HG02973 (cell line): ENCODE measurements around the gene PER3.

Experiments
- ATAC-seq: cut with Tn5 transposase; IDR thresholded peaks from one replicate; pipeline ENCODE4 v1.9.1; 2021; ENCODE audit warnings: moderate library complexity; ENCODE audit not compliant: unreplicated experiment

PER3 gene

DNA sequence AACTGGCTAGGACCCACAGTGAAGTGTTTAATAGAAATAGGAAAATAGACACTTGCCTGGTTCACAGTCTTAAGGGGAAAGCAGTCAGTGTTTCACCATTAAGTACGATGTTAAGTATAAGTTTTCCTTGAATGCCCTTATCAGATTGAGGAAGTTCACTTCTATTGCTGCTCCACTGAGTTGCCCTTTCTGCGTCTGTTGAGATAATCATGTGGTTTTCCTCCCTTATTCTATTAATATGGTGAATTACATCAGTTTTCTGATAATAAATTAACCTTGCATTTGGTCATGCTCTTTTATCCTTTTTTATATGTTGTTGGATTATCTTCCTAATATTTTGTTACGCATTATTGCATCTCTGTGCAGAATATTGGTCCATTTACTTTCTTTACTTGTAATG, 47.4 kb downstream of the PER3 start:
- ATAC-seq = no peak

GRCh38 chr1:7833035-7833434, 48.9 kb downstream of the PER3 start:
- ATAC-seq = no peak

- no peak for ATAC-seq
Observed at GRCh38 chr1:7838714-7839113, 54.6 kb downstream of the PER3 start.

GRCh38 chr1:7839526-7839925, 55.4 kb downstream of the PER3 start:
- no peak for ATAC-seq

DNA sequence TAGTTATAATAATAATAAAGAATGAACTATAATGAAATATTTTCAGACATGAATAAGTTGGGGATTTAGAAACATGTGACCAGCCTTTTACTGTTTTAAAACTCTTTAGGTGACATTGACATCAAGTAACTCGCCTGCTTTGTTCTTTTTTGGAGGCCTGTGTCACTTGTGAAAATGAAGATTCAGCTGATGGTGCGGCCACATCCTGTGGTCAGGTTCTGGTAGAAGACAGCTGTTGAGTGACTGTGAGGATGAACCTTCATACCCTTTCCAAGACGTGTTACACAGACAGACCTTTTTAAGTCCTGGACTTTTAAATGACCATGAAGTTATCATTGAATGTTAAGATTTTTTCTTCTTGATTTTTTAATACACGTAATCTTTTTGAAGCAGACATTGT, 58.4 kb downstream of the PER3 start:
- ATAC-seq = no peak

DNA sequence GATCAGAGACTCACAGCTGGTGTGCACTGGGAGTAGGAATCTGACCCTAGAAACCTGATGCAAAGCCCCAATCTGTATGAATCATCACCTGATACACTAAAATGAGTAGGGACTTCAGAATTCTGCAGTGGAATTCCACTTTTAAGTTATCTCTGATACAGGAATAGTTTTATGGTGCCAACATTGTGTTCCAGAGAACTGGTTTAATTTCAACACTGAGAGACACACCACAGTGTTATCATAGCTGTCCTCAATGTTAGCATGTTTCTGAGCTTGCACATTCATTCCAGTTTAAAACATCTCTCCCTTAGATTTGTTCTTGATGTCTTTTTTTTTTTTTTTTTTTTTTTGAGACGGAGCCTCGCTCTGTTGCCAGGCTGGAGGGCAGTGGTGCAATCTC, 61.7 kb downstream of the PER3 start:
- no peak for ATAC-seq

DNA sequence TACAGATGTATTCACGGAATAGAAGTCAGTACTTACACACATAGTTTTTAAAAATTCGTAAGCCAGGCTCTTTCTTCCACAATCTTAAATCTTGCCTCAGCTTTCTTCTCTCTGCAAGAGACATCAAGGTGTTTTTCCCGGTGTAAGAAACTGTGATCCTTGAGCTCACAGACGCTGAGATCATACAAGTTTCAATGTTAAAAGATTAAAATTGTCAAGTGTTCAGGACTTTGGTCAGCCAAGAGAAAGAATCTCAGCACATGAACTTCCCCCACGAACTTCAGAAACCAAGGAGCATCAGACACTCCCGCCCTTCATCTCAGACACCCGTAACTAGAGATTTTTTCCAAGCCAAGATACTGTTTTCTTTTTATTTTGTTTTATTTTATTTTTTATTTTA, 62.6 kb downstream of the PER3 start:
- ATAC-seq = no peak

DNA sequence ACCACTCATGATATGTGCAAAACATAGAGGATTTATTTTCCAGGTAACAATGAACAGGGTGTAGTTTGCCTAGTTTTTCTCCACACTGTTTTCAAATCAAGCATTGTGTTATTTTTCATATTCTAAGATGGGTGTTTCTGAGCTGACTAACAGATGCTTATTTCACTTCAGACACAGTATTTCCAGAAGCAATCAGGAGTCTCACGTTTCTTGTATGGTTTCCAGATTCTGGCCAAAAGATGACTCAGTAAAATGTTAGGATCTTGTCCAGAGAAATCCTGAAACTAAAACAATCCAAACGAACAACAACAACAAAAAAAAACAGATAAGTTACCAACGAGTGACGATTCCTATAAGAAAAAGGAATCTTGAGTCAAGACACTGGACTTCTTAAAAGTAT, 63.5 kb downstream of the PER3 start:
- ATAC-seq = no peak

DNA sequence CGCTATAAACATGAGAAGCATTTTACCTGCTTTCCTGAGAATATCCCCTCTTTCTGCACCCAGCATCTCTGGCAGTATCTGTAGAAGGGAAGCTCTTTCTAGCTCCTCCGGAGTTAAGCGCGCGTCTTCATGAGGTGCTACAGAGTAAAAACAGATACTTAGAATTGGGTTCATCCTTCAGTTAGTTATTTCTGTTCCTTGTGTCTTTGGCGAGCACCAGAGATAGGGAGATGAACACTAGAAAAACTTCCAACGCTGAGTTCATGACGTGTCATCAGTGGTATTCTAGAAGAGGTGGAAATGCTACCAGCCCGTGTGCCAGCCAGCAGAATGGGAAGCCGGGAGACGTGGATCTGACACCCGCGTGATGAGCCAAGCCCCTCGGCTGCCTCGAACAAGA, 66.7 kb downstream of the PER3 start:
- no peak for ATAC-seq

DNA sequence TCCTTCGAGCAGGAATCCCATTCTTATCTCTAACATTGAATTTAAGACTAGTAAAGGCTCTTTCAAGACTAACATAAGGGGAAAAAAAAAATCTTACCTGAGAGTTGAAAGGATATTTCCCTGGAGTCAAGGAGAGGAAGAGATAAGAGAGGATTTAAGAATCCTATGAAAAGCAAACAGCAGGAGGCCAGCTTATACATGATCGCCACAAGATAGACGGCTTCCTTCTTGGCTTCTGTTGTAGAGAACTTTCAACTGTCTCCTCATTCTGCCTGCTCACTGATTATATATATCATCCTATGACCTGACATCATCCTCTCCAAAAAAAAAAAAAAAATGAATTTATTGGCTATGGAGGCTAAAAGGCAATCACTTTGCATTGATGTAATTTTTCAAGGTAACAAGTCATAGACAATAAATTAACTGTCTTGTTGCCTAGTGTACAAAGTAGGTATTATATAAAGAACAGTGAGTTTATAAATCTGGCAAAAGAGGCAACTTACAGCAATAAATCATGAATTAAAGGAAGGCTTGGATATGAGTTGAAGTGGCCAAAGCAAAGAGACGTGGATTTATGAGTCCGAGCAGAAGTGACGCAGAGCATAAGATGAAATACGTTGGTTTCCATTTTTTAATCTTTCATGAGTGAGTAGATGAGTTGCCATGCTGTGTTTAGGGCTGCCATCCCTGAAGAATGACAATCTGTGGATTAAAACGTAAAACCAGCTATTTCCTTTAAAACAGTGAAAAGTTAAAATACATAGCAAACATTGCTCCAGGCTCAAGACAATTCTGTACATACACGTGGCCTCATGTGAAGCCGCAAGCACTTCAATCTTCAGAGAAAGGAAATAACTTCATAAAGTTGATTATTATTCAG, 69.0 kb downstream of the PER3 start, which contains the start of gene UTS2:
Gene UTS2, minus strand, starts transcription at position 262 of the 880 bp plus-strand sequence. Its CDS starts 62 bp downstream, at position 200.
- no peak for ATAC-seq

DNA sequence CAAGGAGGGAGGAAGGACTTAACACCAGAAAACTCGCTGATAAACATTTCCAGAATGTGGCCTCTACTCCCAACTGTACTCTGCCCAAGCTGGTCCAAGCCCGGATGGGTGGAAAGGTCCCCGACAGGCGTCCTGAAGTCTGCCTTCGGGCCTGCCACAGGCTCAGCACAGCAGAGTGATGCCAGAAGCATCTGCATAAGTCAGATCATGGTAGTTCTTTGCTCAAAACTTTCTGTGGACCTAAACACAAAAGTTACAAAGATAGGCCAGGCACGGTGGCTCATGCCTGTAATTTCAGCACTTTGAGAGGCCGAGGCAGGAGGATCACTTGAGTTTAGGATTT, 69.6 kb downstream of the PER3 start:
- no peak for ATAC-seq

DNA sequence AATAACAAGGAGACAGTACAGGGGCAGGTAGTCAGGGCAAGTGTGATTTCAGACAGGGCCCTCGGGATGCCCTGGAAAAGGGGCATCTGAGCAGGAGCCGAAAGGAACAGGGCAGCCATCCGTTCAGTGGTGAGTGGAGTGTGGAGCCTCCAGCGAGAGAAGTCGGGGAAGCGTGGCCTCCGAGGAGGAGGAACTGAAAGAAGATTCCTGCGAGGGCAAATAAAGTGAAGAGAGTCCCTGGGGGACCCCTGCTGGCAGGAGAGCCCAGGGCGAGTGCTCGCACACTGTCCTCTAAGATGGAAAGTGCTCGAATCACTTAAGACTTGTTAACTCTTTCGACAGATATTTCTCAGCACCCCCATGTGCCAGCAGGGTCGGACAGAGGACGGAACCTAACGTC, 72.3 kb downstream of the PER3 start:
- ATAC-seq = no peak

- ATAC-seq = no peak
Observed at GRCh38 chr1:7857000-7857399, 72.9 kb downstream of the PER3 start.

DNA sequence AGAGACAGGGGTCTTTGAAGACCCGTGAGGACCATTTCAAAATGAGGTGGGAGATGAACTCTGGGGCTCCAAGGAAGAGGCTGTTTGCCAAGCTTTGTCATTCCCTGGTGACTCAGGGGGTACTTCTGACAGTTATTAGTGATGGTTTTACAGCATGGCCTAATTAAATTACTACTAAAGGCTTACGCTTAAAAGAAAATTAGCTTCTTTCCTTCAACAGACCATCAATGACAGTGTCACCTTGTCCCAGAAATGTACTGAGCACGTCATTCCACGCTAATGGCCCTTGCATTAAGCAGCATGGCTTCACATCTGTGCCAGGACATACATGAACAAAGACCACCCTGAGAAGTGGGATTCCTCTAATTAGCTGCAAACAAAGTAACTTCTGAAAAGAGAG, 73.9 kb downstream of the PER3 start:
- ATAC-seq = no peak

DNA sequence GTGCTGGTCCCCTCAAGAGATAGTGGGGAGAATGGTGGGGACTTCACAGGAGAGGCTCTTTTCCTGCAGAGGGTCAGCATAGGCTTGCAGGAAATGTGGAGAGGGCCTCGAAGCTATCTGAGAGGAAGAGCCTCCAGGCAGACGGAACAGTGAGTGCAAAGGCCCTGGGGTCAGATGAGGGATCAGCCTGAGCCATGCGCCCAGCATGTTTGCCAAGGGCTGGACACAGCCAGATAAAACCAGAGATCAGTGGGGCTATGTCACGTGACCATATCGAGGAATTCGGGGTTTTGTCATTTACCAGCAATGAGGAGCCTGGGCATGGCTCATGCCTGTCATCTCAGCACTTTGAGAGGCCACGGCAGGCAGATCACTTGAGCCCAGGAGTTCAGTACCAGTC, 75.3 kb downstream of the PER3 start:
- no peak for ATAC-seq

DNA sequence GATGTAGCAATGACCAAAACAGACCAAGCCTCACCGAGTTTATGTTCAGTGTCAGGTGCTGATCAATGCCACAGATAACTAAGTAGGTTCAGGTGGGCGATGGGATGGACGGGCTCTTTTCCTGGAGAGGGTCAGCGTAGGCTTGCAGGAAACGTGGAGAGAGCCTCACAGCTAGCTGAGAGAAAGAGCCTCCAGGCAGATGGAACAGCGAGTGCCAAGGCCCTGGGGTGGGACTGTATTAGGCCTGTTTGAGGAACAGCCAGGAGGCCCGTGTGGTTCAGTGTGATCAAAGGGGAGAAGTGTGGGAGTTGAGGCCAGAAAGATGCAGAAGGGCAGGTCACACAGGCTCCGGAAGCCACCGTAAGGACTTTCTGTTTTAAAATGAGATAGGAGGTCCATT, 76.0 kb downstream of the PER3 start:
- ATAC-seq = no peak

DNA sequence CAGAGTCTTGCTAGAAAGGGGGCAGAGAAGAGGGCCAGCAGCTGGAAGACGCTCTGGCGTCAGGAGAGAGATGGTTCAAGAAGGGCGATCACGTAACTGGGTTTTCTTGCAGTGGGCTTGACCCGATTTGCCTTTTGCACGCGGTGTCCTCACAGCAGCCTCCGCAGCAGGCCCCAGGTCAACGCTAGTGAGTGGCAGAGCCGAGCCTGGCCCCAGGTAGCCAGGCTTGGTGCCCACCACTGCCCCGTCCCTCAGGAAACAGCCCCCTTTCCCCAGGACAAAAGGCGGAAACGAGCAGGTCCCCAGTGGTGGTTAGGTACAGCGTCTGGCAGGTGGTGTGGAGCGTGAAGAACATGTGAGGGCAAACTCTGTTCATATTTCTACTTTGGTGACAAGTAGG, 77.4 kb downstream of the PER3 start:
- no peak for ATAC-seq

- no peak for ATAC-seq
Observed at GRCh38 chr1:7862211-7863060, 78.3 kb downstream of the PER3 start.

DNA sequence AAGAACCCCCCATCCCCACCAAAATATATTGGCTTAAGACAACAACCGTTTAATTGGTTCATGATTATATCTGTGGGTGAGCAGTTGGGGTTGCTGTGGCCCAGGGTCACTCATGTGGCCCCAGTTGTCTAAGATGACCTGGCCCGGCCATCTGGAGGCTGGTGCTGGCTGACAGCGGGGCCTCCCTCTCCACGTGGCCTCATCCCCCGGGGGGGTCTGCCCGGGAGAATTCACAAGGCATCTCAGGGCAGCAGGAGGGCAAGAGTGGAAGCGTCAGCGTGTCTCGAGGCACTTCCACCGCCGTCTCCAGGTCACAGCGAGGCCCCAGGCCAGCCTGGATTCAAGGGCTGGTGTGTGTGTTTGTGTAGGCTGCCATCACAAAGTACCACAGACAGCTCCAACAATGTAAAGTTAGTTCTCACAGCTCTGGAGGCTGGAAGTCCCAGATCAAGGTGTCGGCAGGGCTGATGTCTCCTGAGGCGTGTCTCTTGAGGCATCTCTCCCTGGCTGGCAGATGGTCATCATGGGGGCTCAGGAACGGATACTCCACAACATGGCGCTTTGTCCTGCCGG, 79.8 kb downstream of the PER3 start:
- no peak for ATAC-seq

DNA sequence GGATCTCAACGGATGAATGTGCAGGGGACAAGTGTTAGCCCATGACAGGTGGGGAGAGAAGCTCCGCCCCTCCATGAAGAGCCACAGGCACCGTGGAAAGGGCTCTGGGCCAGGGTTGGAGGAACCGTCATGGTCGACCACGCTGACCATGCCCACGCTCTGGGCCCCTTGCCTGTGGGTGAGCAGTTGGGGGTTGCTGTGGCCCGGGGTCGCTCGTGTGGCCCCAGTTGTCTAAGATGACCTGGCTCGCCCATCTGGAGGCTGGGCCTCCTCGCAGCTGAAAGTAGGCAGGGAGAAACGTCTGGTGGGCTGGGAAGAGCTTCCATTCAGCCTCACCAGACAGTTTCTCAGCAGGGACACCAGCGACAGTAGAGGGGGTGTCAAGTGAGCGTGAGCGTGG, 81.9 kb downstream of the PER3 start:
- ATAC-seq = no peak

DNA sequence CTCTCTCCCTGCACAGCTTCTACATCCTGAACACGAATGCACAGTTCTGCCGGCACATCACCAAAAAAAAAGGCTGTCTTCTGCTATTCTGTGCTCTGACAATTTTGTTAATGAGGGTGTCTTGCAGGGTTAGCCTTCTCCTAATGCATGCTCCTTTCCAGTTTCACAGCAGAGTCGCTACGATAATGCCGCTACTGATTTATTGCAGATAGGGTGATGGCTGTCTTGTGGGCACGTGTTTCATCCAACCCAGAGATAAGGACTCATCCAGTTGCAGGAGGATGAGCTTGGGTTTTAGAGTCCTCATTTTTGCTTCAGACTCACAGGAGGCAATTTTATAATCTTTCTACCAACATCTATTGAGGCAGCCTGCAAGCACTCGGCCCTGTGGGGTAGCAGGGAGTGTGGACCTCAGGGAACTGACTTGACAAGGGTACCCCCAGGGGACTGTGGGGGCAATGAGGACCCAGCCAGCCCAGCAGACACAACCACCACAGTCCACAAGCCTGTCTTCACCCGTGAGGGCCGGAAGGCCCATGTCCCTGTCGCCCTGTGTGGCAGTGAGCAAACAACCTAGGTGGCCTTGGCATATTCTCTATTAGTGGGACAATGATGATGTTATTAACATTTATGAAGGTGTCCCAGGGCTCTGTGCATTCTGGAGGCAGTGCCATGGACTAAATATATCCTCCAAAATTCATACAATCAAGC, 84.1 kb downstream of the PER3 start:
- ATAC-seq = no peak
